Measurements from ENCODE around the gene SPTLC3.
"Not testable (repeated sequence)": the region's sequence is repeated elsewhere in the genome, so short reads cannot be mapped to it uniquely, and the experiment has no call there.

SPTLC3 gene

DNA sequence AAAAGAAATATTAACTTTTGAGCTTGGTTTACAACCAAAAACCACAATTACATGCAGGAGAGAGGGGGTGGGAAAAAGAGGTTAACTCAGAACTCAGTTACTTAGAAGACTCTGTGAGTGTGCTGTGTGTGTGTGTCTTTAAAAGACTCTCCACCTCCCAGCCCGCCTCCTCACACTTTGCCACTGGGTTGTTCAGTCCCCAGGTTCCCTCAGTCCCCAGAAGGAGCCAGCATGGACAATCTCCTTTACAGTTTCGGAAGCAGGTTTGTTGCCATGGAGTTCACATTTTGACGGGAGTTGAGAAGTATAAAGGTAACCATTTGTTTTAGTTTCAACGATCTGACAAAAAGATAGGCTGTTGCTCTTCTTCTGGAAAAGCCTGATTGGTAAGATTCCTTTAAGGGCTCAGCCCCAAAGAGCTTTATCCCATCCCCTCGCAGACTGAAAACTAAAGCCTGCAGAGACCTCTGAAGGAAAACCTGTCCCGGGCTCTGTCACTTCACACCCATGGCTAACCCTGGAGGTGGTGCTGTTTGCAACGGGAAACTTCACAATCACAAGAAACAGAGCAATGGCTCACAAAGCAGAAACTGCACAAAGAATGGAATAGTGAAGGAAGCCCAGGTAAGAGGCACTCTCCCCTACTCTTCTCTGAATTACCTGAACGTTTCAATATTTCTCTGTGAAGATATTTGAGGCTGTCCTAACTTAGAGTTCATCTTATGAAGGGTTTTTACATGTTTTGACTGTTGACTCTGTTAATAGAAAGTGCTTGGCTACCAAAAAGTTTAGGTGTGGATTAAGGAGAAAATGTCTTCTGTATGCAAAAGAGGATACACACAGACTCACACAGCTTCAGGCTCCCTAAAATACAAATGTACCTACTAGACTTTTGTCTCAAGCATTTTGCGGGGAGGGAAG lies at the start of gene SPTLC3:
Gene SPTLC3 (plus strand): TSS at position 212 of the 921 bp plus-strand sequence. CDS start 296 bp downstream, at position 508.
- peak; percentile 9 for DNase-seq

DNA sequence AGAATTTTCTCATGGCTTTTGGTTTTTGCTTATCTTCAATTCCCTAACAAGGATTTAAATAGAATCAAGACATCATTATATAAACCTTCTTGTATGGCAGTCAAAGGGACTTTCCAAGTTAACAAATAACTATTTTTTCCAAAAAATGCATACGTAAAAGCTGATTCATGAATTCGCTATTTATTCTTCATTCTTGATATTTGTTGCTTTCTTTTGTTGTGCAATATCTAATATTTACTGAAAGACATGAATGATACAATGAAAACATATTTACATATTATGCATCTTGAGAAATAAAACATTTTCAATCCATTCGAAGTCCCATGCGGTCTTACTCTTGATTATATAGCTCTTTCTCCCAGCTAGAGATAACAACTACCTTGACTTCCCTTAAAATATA lies 47.0 kb upstream of the SPTLC3 start:
- no peak for DNase-seq

DNA sequence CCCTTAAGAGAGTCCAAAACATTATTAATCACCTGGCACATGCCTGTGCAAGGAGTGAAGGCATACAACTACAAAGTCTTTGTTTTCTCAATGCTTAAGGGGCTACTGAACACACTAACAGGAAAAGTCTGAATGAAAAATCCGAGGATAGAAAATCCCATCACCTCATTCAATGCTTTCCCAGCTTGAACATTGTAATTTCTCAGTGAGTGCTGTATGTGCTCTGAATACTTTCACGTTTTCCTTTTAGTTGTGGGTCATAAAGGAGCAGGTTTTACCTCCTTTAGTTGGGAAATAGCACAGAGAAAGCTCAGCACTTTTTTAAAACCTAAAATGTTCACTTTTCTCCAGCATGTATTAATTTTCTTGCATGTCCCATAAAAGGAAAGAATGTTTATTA lies 45.9 kb upstream of the SPTLC3 start:
- no peak for DNase-seq

DNA sequence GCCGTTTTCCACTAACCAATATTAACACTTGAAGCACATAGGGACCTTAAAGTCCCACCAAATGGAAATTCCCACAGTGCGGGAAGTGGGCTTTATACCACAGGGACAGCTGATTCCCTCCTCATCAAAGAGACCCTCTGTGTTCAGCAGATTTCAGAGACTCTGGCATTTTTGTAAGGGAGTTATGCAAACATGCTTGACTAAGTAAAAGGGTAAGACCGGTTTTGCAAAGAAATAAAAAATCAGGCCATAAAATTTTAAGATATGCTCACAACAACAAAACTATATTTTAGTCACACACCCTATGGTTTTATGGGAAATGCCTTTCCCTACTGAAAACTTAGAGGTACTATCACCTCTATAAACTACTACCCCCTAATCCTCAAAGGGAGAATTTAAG lies 45.4 kb upstream of the SPTLC3 start:
- DNase-seq = no peak

DNA sequence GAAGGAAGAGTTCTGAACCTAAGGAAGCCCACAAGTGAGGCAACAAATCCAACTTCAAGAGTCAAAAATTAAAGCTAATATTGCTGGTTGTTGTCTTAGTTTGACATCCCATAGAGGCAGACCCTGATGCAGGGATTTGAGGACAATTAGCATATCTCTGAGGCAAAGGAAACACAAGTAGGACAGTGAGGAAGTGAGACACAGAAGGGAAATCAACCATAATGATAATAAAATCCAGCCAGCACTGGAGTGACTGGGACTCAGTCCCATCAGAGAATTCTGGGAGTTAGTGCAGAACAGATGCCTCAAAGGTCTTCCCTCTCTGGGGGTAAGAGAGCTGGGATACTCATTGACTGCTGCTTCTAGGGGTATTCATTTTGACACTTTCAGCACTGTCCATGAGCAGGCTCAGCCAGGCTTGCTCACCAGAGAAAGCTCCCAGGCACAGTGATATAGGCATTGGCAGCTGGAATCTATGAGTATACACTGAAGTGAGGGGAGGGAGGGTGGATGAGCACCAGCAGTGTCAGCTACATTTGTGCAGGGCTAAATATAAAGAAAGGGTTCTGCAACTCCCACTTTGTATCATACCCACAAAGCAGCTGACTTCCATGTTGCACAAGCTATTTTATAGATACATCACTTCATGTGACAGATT lies 43.4 kb upstream of the SPTLC3 start:
- no peak for DNase-seq

DNA sequence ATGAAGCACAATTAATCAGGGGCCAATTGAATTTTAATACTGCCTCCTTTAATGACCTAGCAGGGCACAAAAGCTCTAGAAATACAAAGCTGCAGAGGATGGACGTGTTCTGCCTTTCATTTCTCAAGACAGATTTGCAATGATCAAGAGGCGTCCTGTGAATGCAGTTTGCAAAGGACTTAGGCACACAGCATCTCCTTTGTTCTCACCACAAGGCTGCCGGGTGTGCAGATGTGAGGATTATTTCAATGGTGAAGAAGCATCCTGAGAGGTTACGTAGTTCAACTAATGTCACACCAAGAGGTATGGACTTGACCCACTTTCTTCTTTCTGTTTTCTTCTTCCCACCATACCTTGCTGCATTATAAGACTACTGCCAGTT lies 42.9 kb upstream of the SPTLC3 start:
- DNase-seq = no peak

DNA sequence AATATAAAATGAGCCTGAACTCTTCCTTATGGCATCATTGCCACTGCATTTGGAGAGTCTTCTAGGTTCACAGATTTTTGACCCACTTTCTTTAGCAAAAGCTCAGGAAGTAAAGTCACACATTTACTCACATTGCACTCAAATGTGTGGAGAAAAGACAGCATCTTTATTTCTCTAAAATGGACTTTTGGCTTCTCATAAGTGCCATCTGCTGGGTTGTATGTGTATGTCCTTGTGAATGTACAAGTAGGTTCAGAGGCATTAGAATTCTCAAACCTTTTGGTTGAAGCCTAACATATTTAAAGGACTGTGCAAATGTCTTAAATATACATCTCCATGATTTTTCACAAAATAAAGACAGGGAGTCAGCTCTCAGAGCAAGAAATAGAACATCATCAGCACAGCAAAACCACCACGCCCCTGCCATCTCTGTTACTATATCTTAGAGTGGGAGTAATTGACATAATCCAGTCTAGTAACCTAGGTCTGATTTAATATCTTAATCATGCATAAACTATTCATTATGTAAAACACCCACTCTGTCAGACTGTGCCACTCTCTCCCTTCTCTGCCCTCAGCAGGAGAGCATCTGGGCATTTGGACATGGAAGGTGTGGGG lies 42.2 kb upstream of the SPTLC3 start:
- no peak for DNase-seq

DNA sequence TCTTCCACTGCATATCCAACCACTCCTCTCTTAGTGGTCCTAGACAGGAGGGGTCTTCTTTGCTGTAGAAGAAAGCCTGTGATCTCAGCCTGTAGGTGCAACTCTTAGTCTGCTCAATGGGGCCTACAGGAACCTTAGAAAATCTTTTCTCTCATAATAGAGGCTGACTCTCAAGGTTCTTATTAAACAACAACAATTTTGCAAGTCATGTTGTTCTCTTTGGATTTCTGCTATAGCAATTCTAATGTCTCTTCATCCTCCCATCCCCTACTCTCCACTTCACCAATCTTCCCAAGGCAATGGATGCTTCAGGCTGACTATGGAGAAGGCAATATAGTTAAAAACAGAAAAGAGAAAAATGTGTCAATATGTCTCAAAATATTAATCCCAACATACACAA lies 40.8 kb upstream of the SPTLC3 start:
- no peak for DNase-seq

DNA sequence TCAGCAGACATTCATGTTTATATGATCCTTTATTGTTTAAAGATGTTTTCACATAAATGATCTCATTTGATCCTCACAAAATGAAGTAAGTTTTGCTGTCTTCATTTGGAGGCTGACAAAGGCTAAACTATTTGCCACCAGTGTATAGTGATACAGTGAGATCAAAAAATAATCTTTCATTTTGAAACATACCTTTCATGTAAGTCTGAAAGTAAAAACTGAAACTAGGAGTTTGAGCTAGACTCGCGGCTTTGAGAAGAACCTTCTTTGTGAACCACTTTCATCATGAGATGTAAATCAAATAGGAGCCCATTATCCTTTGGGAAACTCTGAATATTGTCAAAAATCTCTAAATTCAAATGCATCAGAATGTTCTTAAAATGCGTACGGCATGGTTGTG lies 40.3 kb upstream of the SPTLC3 start:
- DNase-seq = no peak

DNA sequence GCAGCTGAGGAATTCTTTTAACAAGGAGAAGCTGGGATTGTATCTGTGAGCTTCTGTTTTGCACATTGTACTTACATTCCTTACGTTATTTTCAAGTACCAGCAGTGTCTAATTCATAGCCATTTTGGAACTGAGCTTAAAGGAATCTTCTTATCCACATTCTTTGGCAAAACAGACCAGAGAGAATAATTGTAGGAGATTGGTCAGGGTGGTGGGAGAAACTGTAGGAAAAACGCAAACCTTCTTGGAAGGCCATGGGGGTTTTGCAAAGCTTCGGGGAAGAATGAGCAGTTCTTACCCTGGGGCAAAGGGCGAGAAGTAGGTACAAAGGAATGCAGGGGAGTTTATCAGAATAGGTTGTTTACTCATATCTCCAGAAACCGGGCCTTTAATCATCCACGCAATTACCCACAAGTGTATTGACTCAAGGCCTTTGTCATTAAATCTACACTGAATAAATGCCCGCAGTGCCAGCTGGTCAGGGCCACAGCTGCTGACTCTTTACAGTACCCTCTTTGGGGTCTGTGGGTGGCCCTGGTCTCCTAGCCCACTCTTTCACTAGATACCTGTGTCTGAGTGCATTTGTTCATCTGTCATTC lies 39.6 kb upstream of the SPTLC3 start:
- no peak for DNase-seq

DNA sequence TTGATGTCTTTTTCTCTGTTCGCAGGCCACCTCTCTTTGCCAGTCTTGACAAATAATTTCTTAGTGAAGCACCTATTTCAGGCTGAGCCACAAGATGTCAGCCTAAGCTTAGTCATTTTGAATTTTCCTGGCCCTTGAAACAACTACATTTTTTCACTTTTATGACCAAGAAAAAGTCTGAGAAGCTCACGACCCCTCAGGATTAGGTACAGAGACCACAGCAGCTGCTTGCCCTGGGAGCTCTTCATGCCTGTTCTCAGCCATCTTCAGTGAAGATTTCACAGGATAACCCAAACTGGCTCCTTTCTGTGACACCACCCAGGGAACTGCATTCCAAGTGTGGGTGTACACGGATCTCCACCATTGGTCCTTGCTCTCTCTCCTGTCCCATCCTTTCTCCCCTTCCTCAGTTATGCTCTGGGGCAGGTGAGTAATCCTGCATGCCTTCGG lies 38.4 kb upstream of the SPTLC3 start:
- DNase-seq = peak; percentile 13

DNA sequence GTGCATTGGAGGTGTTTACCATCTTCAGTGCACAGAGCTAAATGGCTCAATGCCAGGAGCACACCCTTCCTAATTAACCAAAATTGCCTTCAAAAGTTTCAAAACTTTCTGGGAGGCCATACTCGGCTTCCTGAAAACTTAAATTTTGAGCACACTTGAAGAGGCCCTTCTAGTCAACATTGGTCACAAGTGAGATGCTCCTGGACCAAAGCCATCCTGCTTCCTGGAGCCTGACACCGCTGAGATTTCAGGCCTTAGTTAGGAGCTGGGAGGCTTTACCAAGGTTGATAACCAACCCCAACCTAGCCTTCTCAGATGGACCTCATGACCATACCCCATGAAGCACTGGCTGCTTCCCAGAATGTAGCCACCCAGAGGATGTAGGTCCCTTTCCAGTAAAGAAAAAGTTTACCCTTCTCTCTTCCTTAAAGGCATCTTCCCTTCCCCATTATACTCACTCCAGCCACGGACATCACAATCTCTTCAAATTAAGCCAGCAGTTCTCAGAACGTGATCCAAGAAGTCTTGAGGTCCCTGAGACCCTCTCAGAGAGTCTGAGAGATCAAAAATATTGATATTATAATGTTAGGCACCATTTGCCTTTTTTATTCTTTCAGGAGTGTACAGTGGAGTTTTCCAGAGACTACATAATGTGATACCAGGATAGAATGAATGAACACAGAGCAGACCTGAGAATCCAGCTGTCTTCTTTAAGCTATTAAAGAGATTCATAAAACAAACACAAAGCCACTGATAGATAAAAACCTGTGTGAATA lies 32.8 kb upstream of the SPTLC3 start:
- DNase-seq = no peak

DNA sequence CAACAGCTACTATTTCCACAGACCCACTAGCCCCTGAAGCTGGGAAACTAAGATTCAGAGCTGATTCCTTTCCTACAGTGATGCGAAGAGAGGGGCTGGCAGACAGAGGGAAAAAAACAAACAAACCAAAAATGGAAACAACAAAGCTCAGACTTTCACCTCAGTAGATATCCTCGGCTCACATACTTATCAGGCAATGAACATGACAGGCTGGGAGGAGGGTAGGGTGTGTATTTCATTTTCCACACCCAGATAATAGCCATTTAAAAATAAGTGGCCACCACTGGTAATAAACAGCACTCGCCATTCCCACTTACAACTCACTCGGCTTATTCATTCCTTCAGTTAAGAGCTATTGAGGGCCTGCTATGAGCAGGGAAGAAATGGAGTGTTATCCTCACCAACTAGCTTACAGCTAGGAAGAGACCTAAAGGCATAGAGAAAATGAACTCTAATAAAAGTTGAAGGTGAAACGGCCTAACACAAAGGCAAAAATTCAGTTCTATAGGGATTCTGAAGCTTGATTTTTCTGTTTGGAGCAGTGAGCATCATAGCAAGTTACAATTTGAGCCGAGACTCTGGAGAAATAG lies 32.0 kb upstream of the SPTLC3 start:
- DNase-seq = no peak

DNA sequence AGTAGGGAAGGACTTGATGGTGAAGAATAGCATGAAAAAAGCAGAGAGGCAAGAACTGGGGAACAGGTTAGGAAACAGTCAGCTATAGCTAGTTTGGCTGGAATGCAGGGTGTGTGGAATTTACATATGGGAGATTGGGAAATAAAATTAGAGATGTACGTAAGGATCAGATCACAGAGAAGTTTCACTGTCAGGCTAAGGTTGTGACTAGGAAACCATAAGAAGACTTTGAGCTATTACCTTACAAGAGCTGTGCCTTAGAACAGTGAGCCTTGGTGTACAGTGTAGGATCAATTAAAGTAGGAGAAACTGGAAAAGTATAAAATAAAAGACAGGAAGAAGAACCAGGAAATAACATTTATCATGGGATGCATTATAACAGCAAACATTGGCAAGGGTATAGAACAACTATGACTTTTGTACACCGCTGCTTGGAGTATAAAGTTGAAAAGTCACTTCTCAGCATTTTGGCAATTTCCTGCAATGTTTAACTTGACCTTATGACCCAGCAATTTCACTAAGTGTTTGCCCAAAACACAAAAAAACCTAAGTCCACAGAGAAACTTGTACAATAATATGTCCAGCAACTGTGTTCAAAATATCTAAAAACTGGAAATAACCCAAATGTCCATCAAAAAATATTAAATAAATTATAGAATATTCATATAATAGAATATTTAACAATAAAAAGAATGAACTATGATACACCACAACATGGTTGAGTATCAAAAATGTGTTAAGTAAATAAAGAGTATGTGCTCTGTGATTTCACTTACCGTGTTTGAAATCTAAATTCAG lies 31.2 kb upstream of the SPTLC3 start:
- no peak for DNase-seq

DNA sequence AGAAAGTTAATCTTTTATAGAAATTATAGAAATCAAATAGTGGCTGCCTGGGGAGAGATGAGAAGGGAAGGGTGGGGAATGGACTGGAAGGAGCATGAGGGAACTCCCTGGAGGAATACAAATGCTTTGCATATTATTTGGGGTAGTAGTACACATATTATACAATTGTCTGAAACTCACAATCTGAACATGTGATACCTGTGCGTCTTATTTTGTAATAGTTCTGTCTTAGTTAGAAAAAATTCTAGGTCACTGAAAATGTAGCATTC lies 30.7 kb upstream of the SPTLC3 start:
- DNase-seq = no peak

DNA sequence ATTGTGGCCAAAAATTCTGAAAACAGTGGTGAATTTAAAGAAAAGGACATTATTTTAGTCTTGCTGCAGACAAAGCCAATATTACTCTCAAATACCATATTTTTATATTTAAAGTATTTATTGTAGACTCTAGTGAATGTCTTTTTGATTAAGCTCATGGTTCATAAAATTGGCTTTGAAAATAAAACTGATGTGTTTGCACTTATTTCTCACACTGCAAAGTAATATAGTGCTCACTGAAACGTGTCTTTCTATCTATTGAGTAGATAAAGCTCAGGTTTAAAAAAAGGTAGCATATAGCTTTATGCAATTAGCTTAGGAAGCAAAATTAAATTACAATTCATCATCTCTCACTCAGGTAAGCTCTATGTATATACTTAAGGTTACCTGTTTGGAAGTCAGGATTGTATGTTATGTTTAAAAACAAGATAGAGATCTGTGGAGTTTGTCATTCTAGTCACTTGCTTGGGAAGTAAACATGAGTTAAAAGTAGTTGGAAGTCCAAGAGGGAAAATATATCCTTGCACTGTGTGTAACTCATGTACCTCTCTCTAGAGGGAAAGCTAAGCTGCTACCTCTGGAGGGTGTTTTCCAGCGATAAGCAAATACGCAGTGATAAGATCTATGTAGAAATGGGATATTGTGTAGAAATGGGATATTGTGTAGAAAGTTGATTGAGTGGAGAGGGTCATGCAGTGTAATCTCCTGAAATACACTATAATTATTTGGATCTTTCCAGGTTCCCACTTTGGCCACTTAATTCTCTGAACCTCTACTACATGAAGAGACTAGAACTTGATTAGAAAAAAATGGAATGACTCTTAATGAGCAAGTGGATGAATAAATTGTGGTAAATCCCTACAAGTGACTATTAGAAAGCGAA lies 29.9 kb upstream of the SPTLC3 start:
- no peak for DNase-seq

DNA sequence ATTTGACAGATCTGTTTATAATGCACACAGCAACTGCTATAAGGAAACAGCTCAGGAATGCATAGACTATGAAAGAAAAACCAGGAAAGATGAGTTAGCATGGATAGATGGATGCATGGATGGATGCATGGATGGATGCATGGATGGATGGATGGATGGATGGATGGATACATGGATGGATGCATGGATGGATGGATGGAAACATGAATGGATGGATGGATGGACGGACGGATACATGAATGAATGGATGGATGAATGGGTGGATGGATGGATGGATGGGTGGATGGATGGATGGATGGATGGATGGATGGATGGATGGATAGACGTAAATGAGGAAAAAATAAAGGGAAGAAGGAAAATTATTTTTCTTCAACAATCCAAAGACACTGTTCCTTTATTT lies 29.1 kb upstream of the SPTLC3 start:
- not testable (repeated sequence) for DNase-seq

DNA sequence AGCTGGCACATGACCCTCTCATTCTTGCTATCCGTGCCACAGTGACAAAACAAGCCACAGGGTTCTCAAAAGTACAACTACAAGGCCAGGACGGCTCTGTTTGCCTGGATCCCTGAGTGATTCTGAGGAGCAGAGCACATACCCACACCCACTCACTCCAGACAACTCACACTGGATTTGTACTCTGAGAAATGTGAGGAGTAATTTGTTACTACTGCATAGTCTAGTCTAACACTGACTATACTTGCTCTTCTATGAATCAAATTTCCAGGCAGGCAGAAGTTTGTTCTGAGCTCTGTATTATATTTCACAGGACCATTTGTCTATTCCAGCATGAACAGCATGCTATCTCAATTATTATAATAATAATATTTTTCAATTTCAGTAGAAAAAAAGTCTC lies 26.7 kb upstream of the SPTLC3 start:
- DNase-seq = no peak

DNA sequence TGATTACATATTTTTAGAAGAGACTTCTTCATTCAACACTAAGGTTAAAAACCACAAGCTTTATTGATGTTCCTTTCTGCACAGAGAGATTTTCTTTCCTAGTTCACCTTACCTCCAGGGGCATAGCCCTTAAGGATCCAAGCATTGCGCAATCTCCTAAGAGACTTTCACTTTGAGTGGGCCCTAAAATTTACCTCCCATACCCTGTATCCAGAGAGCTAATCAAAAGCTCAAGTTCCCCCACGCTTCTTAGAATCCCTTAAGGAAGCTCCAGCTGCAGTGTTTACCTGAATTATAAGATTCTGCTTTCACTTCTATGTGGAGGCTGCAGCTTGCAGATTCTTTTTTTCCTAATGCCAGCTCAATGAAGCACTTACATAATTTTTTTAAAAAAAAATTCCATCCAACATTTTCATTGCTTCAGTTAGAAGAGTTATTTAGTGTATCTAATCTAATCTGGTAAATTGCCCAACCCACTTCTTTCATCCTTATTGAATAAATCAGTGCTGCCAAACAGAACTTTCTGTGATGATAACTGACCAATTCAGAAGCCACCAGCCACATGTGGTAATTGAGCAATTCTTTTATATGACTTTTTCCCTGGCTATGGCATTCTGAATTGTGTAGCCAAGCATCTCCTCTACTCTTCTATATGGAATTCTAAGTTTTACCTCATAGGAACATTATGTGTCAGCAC lies 24.6 kb upstream of the SPTLC3 start:
- DNase-seq = no peak

DNA sequence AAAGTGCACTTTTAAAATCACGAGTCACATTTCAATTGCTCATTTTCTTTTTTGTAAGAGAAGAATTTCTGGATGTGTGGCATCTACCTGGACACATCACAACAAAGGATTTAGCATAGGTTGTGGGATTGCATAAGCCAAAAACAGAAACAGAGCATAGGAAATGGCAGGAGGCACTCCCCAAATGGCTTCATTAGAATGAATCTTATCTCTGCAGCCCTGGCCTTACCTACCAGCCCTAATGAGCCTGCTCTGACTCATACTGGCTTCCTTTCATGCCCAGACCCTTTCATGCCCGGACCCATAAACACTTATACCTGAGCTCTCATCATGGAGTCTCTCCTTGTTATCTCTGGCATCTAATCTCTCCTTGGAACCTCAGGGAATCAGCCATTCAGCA lies 23.9 kb upstream of the SPTLC3 start:
- DNase-seq = no peak

All from activated CD4-positive, alpha-beta T cell treated with anti-CD3 and anti-CD28 coated beads for 48 hours (primary cell).